LNCaP clone FGC (cell line): ENCODE data around the gene EIF4A3.

Experiments
- DNase-seq: peaks from one replicate; pipeline ENCODE4 v3.0.0-alpha.2; 2011; ENCODE audit warnings: low read depth
- H3K4me3 ChIP-seq: 2 replicates; pipeline ENCODE4 v1.5.1; 2011; ENCODE audit warnings: mild to moderate bottlenecking, low read depth, low read length, control low read depth
- CTCF ChIP-seq: IDR thresholded peaks from 2 replicates; pipeline ENCODE4 v1.5.1; 2012; ENCODE audit warnings: mild to moderate bottlenecking; ENCODE audit not compliant: control insufficient read depth, insufficient read depth; ENCODE audit errors: extremely low read depth

Gene EIF4A3

GRCh38 chr17:80109713-80110446 lies 37.0 kb downstream of the EIF4A3 start:
- no peak for TF ChIP-seq CTCF
- DNase-seq, result no peak
- no peak overlapping the region for H3K4me3 ChIP-seq

GRCh38 chr17:80109066-80109660 lies 37.8 kb downstream of the EIF4A3 start:
- no peak for TF ChIP-seq CTCF
- no peak overlapping the region for H3K4me3 ChIP-seq
- DNase-seq, result no peak

- no peak for DNase-seq
- no peak for TF ChIP-seq CTCF
- no peak overlapping the region for H3K4me3 ChIP-seq
Observed at GRCh38 chr17:80108036-80108971, 38.6 kb downstream of the EIF4A3 start.

GRCh38 chr17:80107231-80108021 lies 39.5 kb downstream of the EIF4A3 start:
- DNase-seq, result no peak
- H3K4me3 ChIP-seq, result no peak overlapping the region
- no peak for TF ChIP-seq CTCF

- no peak for TF ChIP-seq CTCF
Observed at GRCh38 chr17:80106751-80107150, 40.2 kb downstream of the EIF4A3 start.

GRCh38 chr17:80106176-80106575 lies 40.8 kb downstream of the EIF4A3 start:
- no peak for TF ChIP-seq CTCF
- DNase-seq, result no peak
- no peak overlapping the region for H3K4me3 ChIP-seq

More at GRCh38 chr17:80106751-80107150, 40.2 kb downstream of the EIF4A3 start:
- DNase-seq, result no peak
- H3K4me3 ChIP-seq, result no peak overlapping the region
